Activated CD4-positive, alpha-beta T cell treated with anti-CD3 and anti-CD28 coated beads, Interleukin-2, amount 10 ng/mL, durations not matched to agents 7 days and 5 days (primary cell): Measurements from ENCODE around the gene BMPER. TPM values are rescaled to one million over a fixed set of nuclear protein-coding genes. Genes with fewer than 3 reads are reported as not detected.

ENCODE experiments used
- CTCF ChIA-PET: fragments of 350-600 bp; sonication (Branson Sonifier 250); formaldehyde crosslinking; loops from one replicate; lab custom pipeline; 2021; ENCODE audit warnings: antibody characterized with exemption; lab: Charles Lee
- POLR2A ChIA-PET: fragments of 350-600 bp; sonication (Branson Sonifier 250); formaldehyde crosslinking; loops from one replicate; lab custom pipeline; 2021; ENCODE audit warnings: antibody characterized with exemption; lab: Charles Lee
- DNase-seq: peaks from one replicate; pipeline ENCODE4 v3.0.0-alpha.2; 2020
- H3K27ac Mint-ChIP-seq: one replicate; pipeline ENCODE4 v1.8.0; 2021; ENCODE audit warnings: mild to moderate bottlenecking, moderate library complexity, mixed read lengths
- H3K27me3 Mint-ChIP-seq: one replicate; pipeline ENCODE4 v1.8.0; 2021; ENCODE audit warnings: mixed read lengths
- H3K36me3 Mint-ChIP-seq: one replicate; pipeline ENCODE4 v1.8.0; 2021; ENCODE audit warnings: low read depth, mixed read lengths
- H3K4me1 Mint-ChIP-seq: one replicate; pipeline ENCODE4 v1.8.0; 2021; ENCODE audit warnings: mixed read lengths
- H3K4me3 Mint-ChIP-seq: one replicate; pipeline ENCODE4 v1.8.0; 2021; ENCODE audit warnings: mild to moderate bottlenecking, moderate library complexity, mixed read lengths
- H3K9me3 Mint-ChIP-seq: one replicate; pipeline ENCODE4 v1.8.0; 2021; ENCODE audit warnings: mixed read lengths
- total RNA-seq, 2 experiments: library from RNA; stranded (reverse); gene quantifications; one replicate each; pipeline ENCODE4 v1.2.3, GENCODE V29; 2021

BMPER gene
- total RNA-seq, 2 experiments from 2014 or later: not detected

- Mint-ChIP-seq H3K36me3 (no peaks in the 10 kb centered on the region), H3K4me1 (no peaks in the 10 kb centered on the region), H3K4me3 (no peak overlapping the region), H3K9me3 (no peaks in the 10 kb centered on the region), H3K27me3 (no peaks in the 10 kb centered on the region), H3K27ac (no peak overlapping the region)
- ChIA-PET CTCF (interaction anchor here (1.0 kb wide), 1 partner anchor 10 kb away, joined by 3 read pairs; no protein-coding TSS in a partner anchor), POLR2A (no interaction called here)
- DNase-seq: no peak
These were observed 133.6 kb downstream of the BMPER start for GRCh38 chr7:34038816-34039470.

DNA sequence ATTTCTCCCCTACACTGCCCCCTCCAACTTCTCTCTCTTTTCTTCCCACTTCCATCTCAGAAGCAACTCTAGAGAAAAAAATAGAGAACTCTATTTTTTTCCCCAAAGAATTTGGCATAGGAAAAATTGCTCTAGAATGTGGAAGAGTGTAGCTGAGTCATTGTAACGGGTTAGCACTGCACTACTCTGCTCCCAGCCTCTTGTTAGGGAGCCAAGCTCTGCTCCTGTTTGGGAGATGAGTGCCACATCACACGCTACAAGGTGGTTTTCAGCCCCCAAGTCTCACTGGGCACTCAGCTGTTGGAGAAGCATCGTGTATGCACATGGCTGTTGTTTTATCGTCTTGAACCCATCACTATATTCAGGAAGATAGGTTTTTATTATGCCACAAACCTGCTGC is 136.4 kb downstream of the BMPER start:
- no peaks in the 10 kb centered on the region for H3K9me3 Mint-ChIP-seq
- ChIA-PET CTCF (no interaction called here), POLR2A (no interaction called here)
- no peaks in the 10 kb centered on the region for H3K36me3 Mint-ChIP-seq
- no peak overlapping the region for H3K27ac Mint-ChIP-seq
- no peak for DNase-seq
- no peaks in the 10 kb centered on the region for H3K27me3 Mint-ChIP-seq
- no peaks in the 10 kb centered on the region for H3K4me1 Mint-ChIP-seq
- no peak overlapping the region for H3K4me3 Mint-ChIP-seq

- ChIA-PET CTCF (no interaction called here), POLR2A (no interaction called here)
- H3K4me3 Mint-ChIP-seq: no peak overlapping the region
- no peaks in the 10 kb centered on the region for H3K9me3 Mint-ChIP-seq
- no peaks in the 10 kb centered on the region for H3K36me3 Mint-ChIP-seq
- no peak for DNase-seq
- no peaks in the 10 kb centered on the region for H3K27me3 Mint-ChIP-seq
- H3K4me1 Mint-ChIP-seq: no peaks in the 10 kb centered on the region
- H3K27ac Mint-ChIP-seq: no peak overlapping the region
These were observed 137.1 kb downstream of the BMPER start for GRCh38 chr7:34042406-34042805.

- H3K36me3 Mint-ChIP-seq: no peaks in the 10 kb centered on the region
- POLR2A ChIA-PET: no interaction called here
- no peaks in the 10 kb centered on the region for H3K9me3 Mint-ChIP-seq
- H3K4me1 Mint-ChIP-seq: no peaks in the 10 kb centered on the region
- H3K27me3 Mint-ChIP-seq: no peaks in the 10 kb centered on the region
- CTCF ChIA-PET: interaction anchor here (1.5 kb wide), 1 partner anchor 48 kb away, joined by 3 read pairs; no protein-coding TSS in a partner anchor
- H3K27ac Mint-ChIP-seq: no peak overlapping the region
- H3K4me3 Mint-ChIP-seq: no peak overlapping the region
- no peak for DNase-seq
These were observed 138.3 kb downstream of the BMPER start for GRCh38 chr7:34043461-34044305.

GRCh38 chr7:34044306-34044643 is 138.9 kb downstream of the BMPER start:
- no peak for DNase-seq
- Mint-ChIP-seq H3K4me3 (no peak overlapping the region), H3K36me3 (no peaks in the 10 kb centered on the region), H3K27ac (no peak overlapping the region), H3K9me3 (no peaks in the 10 kb centered on the region), H3K27me3 (no peaks in the 10 kb centered on the region), H3K4me1 (no peaks in the 10 kb centered on the region)
- ChIA-PET POLR2A (no interaction called here), CTCF (interaction anchor here (1.5 kb wide), 1 partner anchor 49 kb away, joined by 3 read pairs; no protein-coding TSS in a partner anchor)

DNA sequence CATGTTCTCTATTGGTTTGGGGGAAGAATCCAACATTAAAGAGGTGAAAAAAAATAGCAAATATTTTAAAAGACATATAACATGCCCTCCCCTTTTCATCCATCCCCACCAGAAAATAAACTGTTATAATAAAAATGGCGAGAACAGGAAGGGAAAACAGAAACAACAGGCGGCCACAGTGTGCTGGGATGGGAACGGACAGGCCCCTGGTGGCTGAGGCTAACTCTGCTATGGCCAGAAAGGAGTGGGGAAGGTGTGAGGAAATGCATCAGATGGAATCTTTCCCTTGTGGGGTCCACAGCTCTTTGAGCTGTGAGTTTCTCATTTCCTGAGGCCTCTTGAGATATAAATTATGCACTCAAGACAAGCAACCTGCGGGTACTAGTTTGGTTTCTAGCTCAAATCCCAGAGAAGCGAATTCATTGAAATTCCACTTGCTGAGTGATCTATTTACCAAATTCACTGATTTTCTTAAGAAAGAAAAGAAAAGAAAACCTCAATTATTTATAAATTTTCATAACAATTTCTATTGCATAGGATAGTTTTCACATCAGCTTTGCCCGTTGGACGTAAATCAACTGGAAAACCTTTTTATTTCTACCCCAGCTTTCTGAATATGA is 139.5 kb downstream of the BMPER start:
- H3K27me3 Mint-ChIP-seq: no peaks in the 10 kb centered on the region
- CTCF ChIA-PET: interaction anchor here (1.5 kb wide), 1 partner anchor 50 kb away, joined by 3 read pairs; no protein-coding TSS in a partner anchor

GRCh38 chr7:34048445-34048844 is 143.1 kb downstream of the BMPER start:
- Mint-ChIP-seq H3K4me1 (no peaks in the 10 kb centered on the region), H3K9me3 (no peaks in the 10 kb centered on the region), H3K36me3 (no peaks in the 10 kb centered on the region), H3K4me3 (no peak overlapping the region), H3K27ac (no peak overlapping the region), H3K27me3 (no peaks in the 10 kb centered on the region)
- POLR2A ChIA-PET: no interaction called here
- no peak for DNase-seq
- CTCF ChIA-PET: no interaction called here

More for the DNA sequence above, 139.5 kb downstream of the BMPER start:
- Mint-ChIP-seq H3K9me3 (no peaks in the 10 kb centered on the region), H3K4me3 (no peak overlapping the region), H3K27ac (no peak overlapping the region), H3K4me1 (no peaks in the 10 kb centered on the region), H3K36me3 (no peaks in the 10 kb centered on the region)
- no peak for DNase-seq
- POLR2A ChIA-PET: no interaction called here

DNA sequence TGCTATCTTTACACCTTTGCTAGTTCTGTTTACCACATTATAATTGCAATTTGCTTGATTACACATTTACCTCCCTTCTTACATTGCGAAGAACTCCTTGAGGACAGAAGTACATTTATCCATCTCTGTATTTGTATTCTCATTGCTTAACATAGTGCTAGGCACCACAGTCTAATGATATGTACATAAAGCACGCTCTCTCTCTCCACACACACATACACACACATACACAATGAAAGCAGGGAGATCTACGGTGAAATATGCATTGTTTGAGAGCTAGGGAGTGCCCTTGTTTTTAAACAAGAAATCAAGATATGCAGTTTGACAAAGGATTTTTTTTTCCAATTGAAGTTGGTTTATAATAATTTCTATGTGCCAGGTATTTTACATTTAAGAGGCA is 148.7 kb downstream of the BMPER start:
- H3K27me3 Mint-ChIP-seq: no peaks in the 10 kb centered on the region
- H3K4me3 Mint-ChIP-seq: no peak overlapping the region
- no peaks in the 10 kb centered on the region for H3K4me1 Mint-ChIP-seq
- no peak for DNase-seq
- CTCF ChIA-PET: no interaction called here
- H3K36me3 Mint-ChIP-seq: no peaks in the 10 kb centered on the region
- H3K27ac Mint-ChIP-seq: no peak overlapping the region
- POLR2A ChIA-PET: no interaction called here
- H3K9me3 Mint-ChIP-seq: no peaks in the 10 kb centered on the region

DNA sequence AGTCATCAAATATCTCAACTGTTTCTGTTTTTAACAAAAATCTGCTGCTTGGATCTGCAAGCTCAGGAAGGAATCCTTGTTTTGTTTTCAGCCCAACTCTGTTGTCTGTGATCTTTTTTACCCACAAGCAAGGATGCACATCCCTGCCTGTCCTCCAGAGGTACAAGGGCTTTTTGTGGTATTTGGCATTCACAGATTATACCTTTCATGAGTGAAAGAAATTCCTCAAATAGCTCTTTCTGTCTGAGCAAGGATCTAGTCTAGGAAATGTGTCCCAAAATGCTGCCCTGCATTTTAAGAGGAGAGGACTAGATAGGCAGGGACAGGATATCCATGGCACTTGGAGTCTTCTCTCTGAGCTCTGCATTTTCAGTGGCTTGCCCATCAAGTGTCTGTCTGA is 151.8 kb downstream of the BMPER start:
- POLR2A ChIA-PET: interaction anchor here (0.7 kb wide), 1 partner anchor 9 kb away, joined by 3 read pairs; no protein-coding TSS in a partner anchor
- Mint-ChIP-seq H3K4me3 (no peak overlapping the region), H3K4me1 (no peaks in the 10 kb centered on the region), H3K9me3 (no peaks in the 10 kb centered on the region), H3K27ac (no peak overlapping the region), H3K36me3 (no peaks in the 10 kb centered on the region), H3K27me3 (no peaks in the 10 kb centered on the region)
- CTCF ChIA-PET: no interaction called here
- no peak for DNase-seq

DNA sequence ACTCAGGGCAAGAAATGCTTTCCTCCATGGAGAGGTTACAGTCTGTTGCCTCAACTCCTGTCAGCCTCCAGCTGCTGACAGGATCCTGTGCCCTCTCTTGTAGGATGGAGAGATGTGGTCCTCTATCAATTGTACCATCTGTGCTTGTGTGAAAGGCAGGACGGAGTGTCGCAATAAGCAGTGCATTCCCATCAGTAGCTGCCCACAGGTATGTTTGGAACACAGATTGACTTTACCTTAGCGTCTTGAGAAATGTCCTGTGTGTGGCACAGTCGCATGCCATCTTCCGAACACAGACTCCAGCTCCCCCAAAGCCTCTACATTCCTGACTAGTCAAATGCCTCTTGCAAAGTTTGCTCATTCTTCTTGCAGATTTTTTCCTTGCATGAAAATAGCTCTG is 152.6 kb downstream of the BMPER start:
- CTCF ChIA-PET: no interaction called here

GRCh38 chr7:34058801-34059135 is 153.4 kb downstream of the BMPER start:
- no peaks in the 10 kb centered on the region for H3K4me1 Mint-ChIP-seq
- CTCF ChIA-PET: no interaction called here

More for the DNA sequence above, 152.6 kb downstream of the BMPER start:
- no peak overlapping the region for H3K4me3 Mint-ChIP-seq
- no peak overlapping the region for H3K27ac Mint-ChIP-seq
- no peaks in the 10 kb centered on the region for H3K9me3 Mint-ChIP-seq
- POLR2A ChIA-PET: no interaction called here
- H3K27me3 Mint-ChIP-seq: no peaks in the 10 kb centered on the region
- no peaks in the 10 kb centered on the region for H3K36me3 Mint-ChIP-seq
- no peak for DNase-seq
- no peaks in the 10 kb centered on the region for H3K4me1 Mint-ChIP-seq

DNA sequence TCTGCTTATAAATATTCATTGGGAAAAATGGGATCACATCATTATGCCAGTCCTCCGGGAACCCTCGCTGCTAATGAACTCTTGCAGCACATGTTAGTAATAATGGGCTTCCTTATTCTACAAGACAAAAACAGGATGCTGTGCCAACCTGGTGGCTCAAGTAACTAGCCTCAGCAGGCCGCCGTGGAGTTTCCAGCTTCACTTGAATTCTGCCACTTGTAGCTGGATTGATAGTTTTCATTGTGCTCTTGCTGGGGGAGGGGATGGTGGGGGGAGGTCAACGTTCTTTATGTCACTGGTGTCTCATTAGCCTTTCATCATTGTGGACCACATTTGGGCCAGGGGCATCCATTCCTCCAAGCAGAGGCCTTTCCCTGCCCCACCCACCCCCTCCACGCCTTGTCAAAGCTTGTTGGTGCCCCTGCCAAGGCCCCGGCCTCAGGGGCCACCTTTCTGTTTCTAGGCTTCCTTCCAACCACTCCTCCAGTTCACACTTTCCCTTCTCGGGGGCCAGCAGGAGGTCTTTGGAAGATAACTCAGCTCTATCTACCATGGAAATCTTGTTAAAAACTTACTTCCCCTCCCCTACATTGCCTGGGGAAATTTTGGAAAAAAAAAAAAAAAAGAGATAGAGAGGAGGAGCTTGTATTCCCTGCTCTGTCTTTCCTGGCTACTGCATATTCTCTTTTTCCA is 153.9 kb downstream of the BMPER start:
- H3K36me3 Mint-ChIP-seq: no peaks in the 10 kb centered on the region
- H3K9me3 Mint-ChIP-seq: no peaks in the 10 kb centered on the region
- no peak for DNase-seq
- H3K27me3 Mint-ChIP-seq: no peaks in the 10 kb centered on the region
- no peak overlapping the region for H3K27ac Mint-ChIP-seq
- no peak overlapping the region for H3K4me3 Mint-ChIP-seq
- ChIA-PET POLR2A (no interaction called here), CTCF (no interaction called here)
- H3K4me1 Mint-ChIP-seq: no peaks in the 10 kb centered on the region

More at GRCh38 chr7:34058801-34059135, 153.4 kb downstream of the BMPER start:
- no peak for DNase-seq
- no peaks in the 10 kb centered on the region for H3K9me3 Mint-ChIP-seq
- no peaks in the 10 kb centered on the region for H3K36me3 Mint-ChIP-seq
- POLR2A ChIA-PET: no interaction called here
- H3K27ac Mint-ChIP-seq: no peak overlapping the region
- H3K4me3 Mint-ChIP-seq: no peak overlapping the region
- no peaks in the 10 kb centered on the region for H3K27me3 Mint-ChIP-seq
